ENCODE measurements around the gene NOTCH3.

The NOTCH3 gene

GRCh38 chr19:15161028-15161984, 39.5 kb downstream of the NOTCH3 start:
- Mint-ChIP-seq H3K9me3 (peaks cover 5 to 16% of the 10 kb centered on the region in 2 donors), H3K4me1 (no peaks in the 10 kb centered on the region), H3K4me3 (no peak overlapping the region), H3K27me3 (no peaks in the 10 kb centered on the region), H3K27ac (no peak overlapping the region)
- ATAC-seq (no peak), DNase-seq (no peak)

- no peaks in the 10 kb centered on the region for H3K27me3 Mint-ChIP-seq
- ATAC-seq (no peak), DNase-seq (no peak)
- H3K4me3 Mint-ChIP-seq: no peak overlapping the region
- H3K27ac Mint-ChIP-seq: no peak overlapping the region
- no peaks in the 10 kb centered on the region for H3K4me1 Mint-ChIP-seq
- H3K9me3 Mint-ChIP-seq: peaks cover 5 to 9% of the 10 kb centered on the region in 2 donors
These were observed 41.5 kb downstream of the NOTCH3 start for GRCh38 chr19:15159251-15159650.

- Mint-ChIP-seq H3K4me3 (no peak overlapping the region), H3K9me3 (peaks cover 8 to 10% of the 10 kb centered on the region in 2 donors), H3K4me1 (no peaks in the 10 kb centered on the region), H3K27me3 (no peaks in the 10 kb centered on the region), H3K27ac (no peak overlapping the region)
- ATAC-seq (no peak), DNase-seq (no peak)
These were observed 44.4 kb downstream of the NOTCH3 start for GRCh38 chr19:15156391-15156790.

DNA sequence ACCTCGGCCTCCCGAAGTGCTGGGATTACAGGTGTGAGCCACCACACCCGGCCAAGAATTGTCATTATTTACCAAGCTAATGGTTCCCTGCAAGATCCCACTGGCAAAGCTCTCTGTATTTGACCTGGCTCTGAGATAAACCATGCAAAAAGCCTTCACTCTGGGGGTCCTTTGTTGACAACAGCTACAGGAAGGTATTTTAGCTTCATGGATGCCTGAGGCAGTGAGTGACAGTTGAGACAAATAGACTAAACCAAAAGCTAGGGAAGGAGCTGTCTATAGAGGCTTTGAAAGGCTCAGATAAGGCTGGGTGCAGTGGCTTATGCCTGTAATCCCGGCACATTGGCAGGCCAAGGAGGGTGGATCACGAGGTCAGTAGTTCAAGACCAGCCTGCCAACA, 45.5 kb downstream of the NOTCH3 start:
- H3K9me3 Mint-ChIP-seq: peaks cover 8 to 10% of the 10 kb centered on the region in 2 donors
- H3K27ac Mint-ChIP-seq: no peak overlapping the region
- H3K4me3 Mint-ChIP-seq: no peak overlapping the region
- DNase-seq (no peak), ATAC-seq (no peak)
- peaks cover 5% of the 10 kb centered on the region for H3K4me1 Mint-ChIP-seq
- H3K27me3 Mint-ChIP-seq: no peaks in the 10 kb centered on the region

- DNase-seq (peak; percentile 24 to 46), ATAC-seq (no peak)
- Mint-ChIP-seq H3K4me3 (no peak overlapping the region), H3K9me3 (peaks cover 8% of the 10 kb centered on the region in 2 donors), H3K27ac (no peak overlapping the region), H3K27me3 (no peaks in the 10 kb centered on the region), H3K4me1 (peaks cover 14% of the 10 kb centered on the region)
These were observed 46.7 kb downstream of the NOTCH3 start for GRCh38 chr19:15154002-15154612.

- Mint-ChIP-seq H3K27ac (peak overlapping the region in 1 of 2 donors; percentile 66), H3K9me3 (peaks cover 6 to 8% of the 10 kb centered on the region in 2 donors), H3K4me1 (peaks cover 18% of the 10 kb centered on the region), H3K27me3 (no peaks in the 10 kb centered on the region), H3K4me3 (no peak overlapping the region)
- ATAC-seq: no peak
- no peak for DNase-seq
These were observed 51.1 kb downstream of the NOTCH3 start for GRCh38 chr19:15149737-15150136.

DNA sequence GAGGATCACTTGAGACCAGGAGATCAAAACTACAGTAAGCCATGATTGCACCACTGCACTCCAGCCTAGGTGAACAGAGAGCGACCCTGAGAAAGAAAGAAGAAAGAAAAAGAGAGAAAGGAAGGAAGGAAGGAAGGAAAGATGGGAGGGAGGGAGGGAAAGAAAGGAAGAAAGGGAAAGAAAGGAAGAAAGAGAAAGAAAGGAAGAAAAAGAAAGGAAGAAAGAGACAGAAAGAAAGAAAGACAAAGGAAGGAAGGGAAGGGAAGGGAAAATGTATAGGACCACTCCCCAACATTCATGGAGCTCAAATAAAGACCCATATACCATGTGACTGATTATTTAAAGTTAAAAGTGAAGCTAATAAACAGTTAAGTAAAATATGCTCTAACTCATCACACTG, 53.7 kb downstream of the NOTCH3 start:
- Mint-ChIP-seq H3K4me3 (no peak overlapping the region), H3K27ac (peak overlapping the region in 1 of 2 donors; percentile 88)
- no peak for ATAC-seq

DNA sequence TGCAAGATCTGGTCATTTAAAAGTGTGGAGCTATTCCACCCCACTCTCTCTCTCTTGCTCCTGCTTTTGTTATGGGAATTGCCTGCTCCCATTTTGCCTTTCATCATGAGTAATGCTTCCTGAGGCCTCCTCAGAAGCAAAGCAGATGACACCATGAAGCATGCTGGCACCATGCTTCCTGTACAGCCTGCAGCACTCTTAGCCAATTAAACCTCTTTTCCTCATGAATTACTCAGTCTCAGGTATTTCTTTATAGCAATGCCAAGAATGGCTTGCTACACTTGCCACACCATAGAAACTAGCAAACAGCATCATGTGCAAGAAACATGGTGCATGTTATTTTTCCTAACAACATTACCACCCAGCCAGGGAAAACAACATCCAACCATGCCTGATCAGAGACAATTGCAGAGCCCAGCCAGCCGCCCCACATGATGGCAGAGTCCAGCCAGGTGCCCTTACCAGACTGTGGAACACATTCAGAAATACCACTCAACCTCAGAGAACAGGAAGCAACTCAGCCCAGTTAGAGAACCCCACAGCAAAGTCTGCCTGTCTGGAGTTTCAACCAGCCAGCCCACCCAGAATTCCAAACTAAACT, 56.6 kb downstream of the NOTCH3 start:
- DNase-seq: no peak
- Mint-ChIP-seq H3K4me3 (no peak overlapping the region), H3K9me3 (peaks cover 0 to 7% of the 10 kb centered on the region in 2 donors)

More for the DNA sequence above, 53.7 kb downstream of the NOTCH3 start:
- Mint-ChIP-seq H3K27me3 (no peaks in the 10 kb centered on the region), H3K9me3 (no peaks in the 10 kb centered on the region), H3K4me1 (peaks cover 18% of the 10 kb centered on the region)
- DNase-seq: no peak

DNA sequence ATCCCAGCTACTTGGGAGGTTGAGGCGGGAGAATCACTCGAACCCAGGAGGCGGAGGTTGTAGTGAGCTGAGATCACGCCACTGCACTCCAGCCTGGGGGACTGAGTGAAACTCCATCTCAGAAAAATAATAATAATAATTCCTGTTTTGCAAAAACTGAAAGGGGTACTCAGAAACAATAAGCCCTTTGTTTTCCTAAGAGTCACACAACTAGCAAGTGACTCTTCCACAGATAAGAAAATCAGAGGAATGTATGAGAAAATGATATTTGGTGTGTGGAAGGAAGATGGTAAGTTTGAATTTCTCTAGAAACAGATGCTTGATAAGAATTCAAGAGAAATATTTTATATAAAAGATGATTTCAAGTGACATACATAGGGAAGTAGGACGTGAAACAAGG, 58.5 kb downstream of the NOTCH3 start:
- H3K27me3 Mint-ChIP-seq: no peaks in the 10 kb centered on the region
- H3K27ac Mint-ChIP-seq: no peak overlapping the region
- peaks cover 0 to 14% of the 10 kb centered on the region in 2 donors for H3K9me3 Mint-ChIP-seq
- no peak overlapping the region for H3K4me3 Mint-ChIP-seq
- ATAC-seq (no peak), DNase-seq (no peak)
- peaks cover under 1% of the 10 kb centered on the region for H3K4me1 Mint-ChIP-seq

More for the DNA sequence above, 56.6 kb downstream of the NOTCH3 start:
- H3K27ac Mint-ChIP-seq: no peak overlapping the region
- no peaks in the 10 kb centered on the region for H3K27me3 Mint-ChIP-seq
- peaks cover 5% of the 10 kb centered on the region for H3K4me1 Mint-ChIP-seq
- ATAC-seq: no peak

GRCh38 chr19:15141143-15141542, 59.7 kb downstream of the NOTCH3 start:
- no peak overlapping the region for H3K4me3 Mint-ChIP-seq
- H3K4me1 Mint-ChIP-seq: peaks cover 7% of the 10 kb centered on the region
- DNase-seq (no peak), ATAC-seq (no peak)
- no peak overlapping the region for H3K27ac Mint-ChIP-seq
- H3K9me3 Mint-ChIP-seq: peaks cover 0 to 14% of the 10 kb centered on the region in 2 donors
- H3K27me3 Mint-ChIP-seq: no peaks in the 10 kb centered on the region

GRCh38 chr19:15138427-15138826, 62.4 kb downstream of the NOTCH3 start:
- ATAC-seq: no peak
- Mint-ChIP-seq H3K9me3 (peaks cover 0 to 14% of the 10 kb centered on the region in 2 donors), H3K4me1 (peaks cover 7% of the 10 kb centered on the region), H3K27me3 (no peaks in the 10 kb centered on the region), H3K27ac (no peak overlapping the region), H3K4me3 (no peak overlapping the region)
- DNase-seq: no peak

DNA sequence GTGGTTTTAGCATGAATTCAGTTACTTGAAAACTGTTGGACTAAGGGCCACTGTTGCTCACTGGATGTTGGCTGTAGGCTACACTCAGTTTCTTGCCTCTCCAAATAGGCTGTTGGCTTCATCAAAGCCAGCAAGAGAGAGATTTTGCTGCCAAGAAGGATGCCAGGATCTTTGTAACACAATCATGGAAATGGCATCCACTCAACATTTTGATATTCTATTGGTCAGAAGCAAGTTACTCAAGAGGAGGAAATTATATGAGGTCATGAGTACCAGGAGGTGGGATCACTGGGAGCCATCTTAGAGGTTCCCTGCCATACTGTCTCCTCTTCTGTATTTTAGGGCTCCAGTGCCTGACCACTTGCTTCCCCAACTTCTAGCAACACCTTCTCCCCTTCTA, 63.0 kb downstream of the NOTCH3 start:
- Mint-ChIP-seq H3K27me3 (no peaks in the 10 kb centered on the region), H3K27ac (no peak overlapping the region), H3K9me3 (peaks cover 0 to 14% of the 10 kb centered on the region in 2 donors), H3K4me1 (peaks cover 7% of the 10 kb centered on the region), H3K4me3 (no peak overlapping the region)
- ATAC-seq (no peak), DNase-seq (no peak)

- H3K4me1 Mint-ChIP-seq: peaks cover 7% of the 10 kb centered on the region
- no peak overlapping the region for H3K4me3 Mint-ChIP-seq
- H3K27me3 Mint-ChIP-seq: no peaks in the 10 kb centered on the region
- ATAC-seq (no peak), DNase-seq (no peak)
- H3K27ac Mint-ChIP-seq: no peak overlapping the region
- peaks cover 0 to 14% of the 10 kb centered on the region in 2 donors for H3K9me3 Mint-ChIP-seq
These were observed 64.4 kb downstream of the NOTCH3 start for GRCh38 chr19:15136234-15136954.

- Mint-ChIP-seq H3K27ac (no peak overlapping the region), H3K9me3 (no peaks in the 10 kb centered on the region), H3K4me1 (peaks cover 24% of the 10 kb centered on the region), H3K4me3 (peak overlapping the region; percentile 37 to 59), H3K27me3 (no peaks in the 10 kb centered on the region)
- ATAC-seq (no peak), DNase-seq (no peak)
These were observed 70.8 kb downstream of the NOTCH3 start for GRCh38 chr19:15129856-15130585.

All from stimulated activated naive CD8-positive, alpha-beta T cell treated with anti-CD3 and anti-CD28 coated beads, Interleukin-15, amount 100 ng/mL, for 72 hours (primary cell).